ENCODE data around the gene PFN3.

Gene PFN3

DNA sequence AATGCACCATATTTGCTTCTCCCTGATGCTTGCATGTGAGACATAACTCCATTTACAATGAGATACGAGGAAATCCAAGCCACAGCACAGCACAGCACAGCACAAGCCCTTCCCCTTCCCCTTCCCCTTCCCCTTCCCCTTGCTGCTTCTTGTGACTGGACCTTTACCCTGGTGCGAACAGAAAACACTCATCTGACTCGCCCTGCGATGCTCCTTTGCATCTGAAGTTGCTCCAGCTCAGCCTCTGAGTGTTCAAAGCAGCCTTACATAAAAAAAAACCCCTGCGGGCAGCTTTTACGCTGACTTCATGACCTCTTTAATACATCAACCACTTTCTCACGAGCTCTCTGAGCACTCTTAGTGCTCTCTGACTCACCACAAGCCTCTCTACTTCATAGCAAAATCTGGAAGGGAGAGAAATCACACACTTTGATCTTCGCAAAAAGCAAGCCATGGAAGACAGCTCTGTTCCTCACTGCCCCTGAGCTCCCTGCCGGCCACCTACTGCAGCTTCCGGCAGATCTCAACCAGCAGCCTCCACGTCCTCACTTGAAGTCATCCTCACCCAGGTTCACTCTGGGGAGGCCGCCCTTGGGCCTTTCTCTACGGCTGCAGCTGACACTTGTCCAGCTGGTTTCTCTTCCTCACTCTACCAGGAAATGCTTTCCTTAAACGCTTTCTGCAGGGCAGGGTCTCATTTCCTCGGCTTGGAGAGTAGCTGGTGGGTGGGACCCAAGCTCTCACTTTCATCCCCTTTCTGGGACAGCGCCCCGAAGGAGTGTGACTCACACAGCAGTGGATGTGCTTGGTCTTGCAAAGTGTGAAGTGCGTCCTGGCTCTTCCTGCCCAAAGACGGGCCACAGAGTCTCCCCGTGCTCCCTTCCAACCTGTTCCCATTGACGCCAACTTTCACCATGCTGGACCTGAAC lies 11.0 kb downstream of the PFN3 start:
- Histone ChIP-seq H3K9ac (ENCODE audit: low read length in 2 of 2) (no peak overlapping the region), H3K4me1 (ENCODE audit: control insufficient read depth, insufficient read depth, low read length) (peaks cover 5% of the 10 kb centered on the region), H3K4me3 (ENCODE audit: low read length in 2 of 2) (no peak overlapping the region), H3K27me3 (ENCODE audit: control insufficient read depth in 1 of 2, insufficient read depth in 2 of 2, low read length in 2 of 2) (peaks cover 0 to 10% of the 10 kb centered on the region in 2 donors), H3K9me3 (ENCODE audit: control insufficient read depth in 2 of 2, low read length in 2 of 2) (no peaks in the 10 kb centered on the region), H3K36me3 (ENCODE audit: control insufficient read depth in 2 of 2, insufficient read depth in 2 of 2, low read length in 2 of 2) (no peaks in the 10 kb centered on the region), H3K27ac (ENCODE audit: low read length) (no peak overlapping the region)

DNA sequence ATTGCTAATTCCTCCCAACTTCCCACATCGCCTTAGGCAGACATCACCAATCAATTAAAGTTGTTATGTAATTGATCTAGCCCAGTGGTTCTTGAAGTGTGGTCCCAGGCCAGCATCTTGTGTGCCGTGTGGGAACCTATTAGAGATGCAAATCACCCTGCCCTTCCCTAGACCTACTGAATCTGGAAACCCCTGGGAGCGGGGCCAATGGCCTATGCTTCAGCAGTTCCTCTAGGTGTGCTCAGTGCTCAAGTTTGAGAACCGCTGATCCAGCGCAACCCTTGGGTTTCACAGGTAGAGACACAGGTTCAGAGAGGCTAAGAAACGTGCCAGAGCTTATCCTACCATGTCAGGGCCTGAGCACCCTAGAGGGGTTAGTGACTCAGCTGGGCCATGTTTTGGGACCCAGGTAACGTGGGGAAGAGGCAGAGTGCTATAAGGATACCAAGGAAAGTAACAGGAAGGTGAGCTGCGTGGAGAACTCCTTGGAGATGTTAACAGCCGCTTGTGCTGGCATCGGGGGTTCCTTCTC lies 11.9 kb downstream of the PFN3 start:
- Histone ChIP-seq H3K27me3 (ENCODE audit: control insufficient read depth in 1 of 2, insufficient read depth in 2 of 2, low read length in 2 of 2) (peaks cover 0 to 7% of the 10 kb centered on the region in 2 donors), H3K36me3 (ENCODE audit: control insufficient read depth in 2 of 2, insufficient read depth in 2 of 2, low read length in 2 of 2) (no peaks in the 10 kb centered on the region), H3K4me1 (ENCODE audit: control insufficient read depth, insufficient read depth, low read length) (peaks cover 5% of the 10 kb centered on the region), H3K9ac (ENCODE audit: low read length in 2 of 2) (no peak overlapping the region), H3K4me3 (ENCODE audit: low read length in 2 of 2) (no peak overlapping the region), H3K9me3 (ENCODE audit: control insufficient read depth in 2 of 2, low read length in 2 of 2) (no peaks in the 10 kb centered on the region), H3K27ac (ENCODE audit: low read length) (no peak overlapping the region)

DNA sequence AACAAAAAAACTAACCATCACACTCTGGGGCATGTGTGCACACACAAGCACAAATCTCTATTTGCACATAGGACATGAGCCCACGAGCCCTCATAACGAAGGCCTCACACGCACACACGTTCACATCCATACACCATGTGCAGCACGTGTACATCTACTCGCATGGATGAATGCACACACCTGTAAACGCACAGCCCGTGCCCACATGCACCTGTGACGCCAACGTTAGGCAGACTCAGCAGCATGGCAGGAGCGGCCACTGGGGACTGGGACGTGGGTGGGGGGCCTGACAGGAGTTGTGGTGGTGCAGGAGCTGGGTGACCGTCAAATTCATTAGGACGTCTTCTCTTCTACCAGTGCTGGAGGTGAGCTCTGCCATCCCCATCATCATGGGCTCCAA lies 13.1 kb downstream of the PFN3 start:
- no peaks in the 10 kb centered on the region for H3K9me3 ChIP-seq (ENCODE audit: control insufficient read depth in 2 of 2, low read length in 2 of 2)
- H3K36me3 ChIP-seq (ENCODE audit: control insufficient read depth in 2 of 2, insufficient read depth in 2 of 2, low read length in 2 of 2): no peaks in the 10 kb centered on the region
- no peak overlapping the region for H3K9ac ChIP-seq (ENCODE audit: low read length in 2 of 2)
- peaks cover 8% of the 10 kb centered on the region for H3K4me1 ChIP-seq (ENCODE audit: control insufficient read depth, insufficient read depth, low read length)
- H3K4me3 ChIP-seq (ENCODE audit: low read length in 2 of 2): no peak overlapping the region
- H3K27me3 ChIP-seq (ENCODE audit: control insufficient read depth in 1 of 2, insufficient read depth in 2 of 2, low read length in 2 of 2): peaks cover 0 to 7% of the 10 kb centered on the region in 2 donors
- H3K27ac ChIP-seq (ENCODE audit: low read length): no peak overlapping the region

DNA sequence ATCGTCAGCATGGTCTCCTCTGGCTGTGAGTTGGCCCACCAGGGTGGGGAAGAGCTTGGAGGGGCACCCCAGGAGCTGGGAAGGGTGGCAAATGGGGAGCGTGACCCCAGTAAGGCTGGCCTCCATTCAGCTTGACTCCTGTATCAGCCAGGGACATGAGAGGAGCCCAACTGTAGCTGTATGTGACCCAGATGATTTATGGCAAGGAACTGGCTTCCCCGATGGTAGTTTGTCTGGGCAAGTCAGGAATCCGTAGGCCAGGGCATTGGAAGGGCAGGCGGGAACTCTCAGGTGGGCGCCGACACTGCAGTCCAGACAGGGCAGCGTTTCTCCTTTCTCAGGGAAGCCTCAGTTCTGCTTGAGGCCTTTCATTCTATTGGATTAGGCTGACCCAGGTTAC lies 13.9 kb downstream of the PFN3 start:
- Histone ChIP-seq H3K9me3 (ENCODE audit: control insufficient read depth in 2 of 2, low read length in 2 of 2) (no peaks in the 10 kb centered on the region), H3K27me3 (ENCODE audit: control insufficient read depth in 1 of 2, insufficient read depth in 2 of 2, low read length in 2 of 2) (peaks cover 0 to 7% of the 10 kb centered on the region in 2 donors), H3K27ac (ENCODE audit: low read length) (no peak overlapping the region), H3K36me3 (ENCODE audit: control insufficient read depth in 2 of 2, insufficient read depth in 2 of 2, low read length in 2 of 2) (no peaks in the 10 kb centered on the region), H3K9ac (ENCODE audit: low read length in 2 of 2) (no peak overlapping the region), H3K4me1 (ENCODE audit: control insufficient read depth, insufficient read depth, low read length) (peaks cover 8% of the 10 kb centered on the region), H3K4me3 (ENCODE audit: low read length in 2 of 2) (no peak overlapping the region)

DNA sequence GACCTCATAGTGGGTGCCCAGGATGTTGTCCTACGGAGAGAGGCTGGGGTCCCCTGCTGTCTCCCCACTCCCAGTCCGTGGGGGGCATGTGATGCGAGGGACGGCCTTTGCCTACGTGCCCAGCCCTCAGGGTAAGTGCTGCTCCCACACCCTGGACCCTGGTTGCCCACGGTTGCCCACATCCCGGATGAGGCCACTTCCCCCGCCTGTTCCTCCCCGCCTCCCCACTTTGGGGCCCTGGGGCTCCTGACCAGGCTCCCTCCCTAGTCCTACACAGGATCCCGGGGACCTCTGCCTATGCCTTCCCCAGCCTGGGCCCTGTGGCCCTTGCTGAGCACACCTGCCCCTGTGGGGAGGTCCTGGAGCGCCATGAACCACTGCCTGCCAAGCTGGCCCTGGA lies 14.7 kb downstream of the PFN3 start:
- H3K36me3 ChIP-seq (ENCODE audit: control insufficient read depth in 2 of 2, insufficient read depth in 2 of 2, low read length in 2 of 2): no peaks in the 10 kb centered on the region
- no peak overlapping the region for H3K27ac ChIP-seq (ENCODE audit: low read length)
- peaks cover 0 to 7% of the 10 kb centered on the region in 2 donors for H3K27me3 ChIP-seq (ENCODE audit: control insufficient read depth in 1 of 2, insufficient read depth in 2 of 2, low read length in 2 of 2)
- peaks cover 8% of the 10 kb centered on the region for H3K4me1 ChIP-seq (ENCODE audit: control insufficient read depth, insufficient read depth, low read length)
- H3K9me3 ChIP-seq (ENCODE audit: control insufficient read depth in 2 of 2, low read length in 2 of 2): no peaks in the 10 kb centered on the region
- no peak overlapping the region for H3K4me3 ChIP-seq (ENCODE audit: low read length in 2 of 2)
- no peak overlapping the region for H3K9ac ChIP-seq (ENCODE audit: low read length in 2 of 2)

DNA sequence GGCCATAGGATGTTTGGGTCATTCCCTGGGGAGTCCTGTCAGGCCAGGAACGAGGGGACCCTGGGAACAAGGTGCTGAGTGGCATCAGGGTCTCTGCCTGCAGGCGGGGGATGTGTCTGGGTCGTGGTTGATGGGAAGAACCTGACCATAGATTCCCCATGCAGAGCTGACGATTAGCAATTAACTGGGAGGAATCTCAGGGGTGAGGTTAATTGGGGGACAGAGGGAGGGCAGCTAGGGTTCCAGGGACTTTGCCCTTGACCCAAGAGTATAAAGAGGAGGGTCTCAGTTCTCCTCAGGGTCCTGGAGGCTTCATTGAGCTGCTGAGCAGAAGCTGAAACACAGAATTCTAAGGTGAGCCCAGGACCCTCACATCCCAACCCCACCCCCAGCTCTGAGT lies 16.3 kb downstream of the PFN3 start, which contains the start of gene SLC34A1:
TSS of gene SLC34A1 (plus strand) at position 301 of the 400 bp plus-strand sequence. CDS start 1,308 bp downstream, outside the sequence.
- no peak within 1 kb of the TSS for H3K4me3 ChIP-seq (ENCODE audit: low read length in 2 of 2)
- no peak within 1 kb of the TSS for H3K9ac ChIP-seq (ENCODE audit: low read length in 2 of 2)
- no peak within 1 kb of the TSS for H3K27ac ChIP-seq (ENCODE audit: low read length)
- H3K9me3 ChIP-seq (ENCODE audit: control insufficient read depth in 2 of 2, low read length in 2 of 2): no peaks in the 10 kb centered on the region
- no peaks in the 10 kb centered on the region for H3K36me3 ChIP-seq (ENCODE audit: control insufficient read depth in 2 of 2, insufficient read depth in 2 of 2, low read length in 2 of 2)
- peaks cover 3% of the 10 kb centered on the region for H3K4me1 ChIP-seq (ENCODE audit: control insufficient read depth, insufficient read depth, low read length)
- no peaks in the 10 kb centered on the region for H3K27me3 ChIP-seq (ENCODE audit: control insufficient read depth in 1 of 2, insufficient read depth in 2 of 2, low read length in 2 of 2)

DNA sequence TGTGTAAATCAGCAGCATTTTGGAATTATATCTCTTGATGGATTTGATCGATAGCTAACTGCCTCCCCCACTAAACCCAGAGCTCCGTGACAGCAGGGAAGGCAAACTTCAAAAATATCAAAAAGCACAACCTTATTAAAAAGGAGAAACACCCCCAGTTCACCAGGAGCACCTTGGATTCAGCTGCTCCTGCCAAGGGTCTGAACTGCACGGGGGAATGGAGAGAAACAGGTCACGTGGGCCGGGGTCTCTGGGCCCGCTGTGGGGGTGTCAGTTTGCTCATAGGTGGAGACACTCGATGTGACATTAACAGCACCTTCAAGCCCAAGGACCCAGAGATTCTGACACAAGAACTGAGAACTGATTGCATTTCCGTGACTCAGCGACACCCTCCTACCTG lies 17.3 kb downstream of the PFN3 start:
- no peaks in the 10 kb centered on the region for H3K36me3 ChIP-seq (ENCODE audit: control insufficient read depth in 2 of 2, insufficient read depth in 2 of 2, low read length in 2 of 2)

DNA sequence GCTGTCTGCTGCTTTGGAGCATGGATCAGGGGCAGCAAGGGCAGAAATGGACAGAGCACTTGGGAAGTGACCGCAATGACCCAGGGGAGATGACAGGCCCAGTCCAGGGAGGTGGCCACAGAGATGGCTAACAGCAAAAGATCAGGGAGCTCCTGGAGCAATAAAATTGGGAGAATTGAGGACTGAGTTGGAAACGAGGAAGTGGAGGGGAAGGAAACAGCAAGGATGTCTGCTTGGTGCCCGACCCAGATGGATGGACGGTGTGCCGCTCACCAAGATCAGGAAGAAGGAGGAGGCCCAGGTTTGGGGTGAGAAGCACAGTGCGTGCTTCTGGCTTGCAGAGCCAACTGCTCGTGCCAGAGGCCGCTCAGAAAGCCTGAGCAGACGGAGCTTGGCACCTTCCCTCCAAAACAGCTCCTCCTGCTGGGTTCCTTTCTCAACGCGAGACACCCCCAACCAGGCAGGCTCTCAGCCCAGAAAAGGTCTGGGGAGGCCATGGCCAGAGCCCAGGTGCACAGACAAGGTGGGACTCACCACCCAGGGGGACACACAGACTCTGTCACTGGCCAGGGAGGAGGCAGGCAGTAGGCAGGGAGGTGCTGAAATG lies 17.9 kb downstream of the PFN3 start:
- H3K9me3 ChIP-seq (ENCODE audit: control insufficient read depth in 2 of 2, low read length in 2 of 2): no peaks in the 10 kb centered on the region
- no peak overlapping the region for H3K4me3 ChIP-seq (ENCODE audit: low read length in 2 of 2)
- H3K27ac ChIP-seq (ENCODE audit: low read length): no peak overlapping the region
- peaks cover 3% of the 10 kb centered on the region for H3K4me1 ChIP-seq (ENCODE audit: control insufficient read depth, insufficient read depth, low read length)
- H3K27me3 ChIP-seq (ENCODE audit: control insufficient read depth in 1 of 2, insufficient read depth in 2 of 2, low read length in 2 of 2): peaks cover 0 to 2% of the 10 kb centered on the region in 2 donors
- no peaks in the 10 kb centered on the region for H3K36me3 ChIP-seq (ENCODE audit: control insufficient read depth in 2 of 2, insufficient read depth in 2 of 2, low read length in 2 of 2)
- no peak overlapping the region for H3K9ac ChIP-seq (ENCODE audit: low read length in 2 of 2)

More for the DNA sequence above, 17.3 kb downstream of the PFN3 start:
- H3K27me3 ChIP-seq (ENCODE audit: control insufficient read depth in 1 of 2, insufficient read depth in 2 of 2, low read length in 2 of 2): no peaks in the 10 kb centered on the region
- no peak overlapping the region for H3K9ac ChIP-seq (ENCODE audit: low read length in 2 of 2)
- H3K27ac ChIP-seq (ENCODE audit: low read length): no peak overlapping the region
- no peak overlapping the region for H3K4me3 ChIP-seq (ENCODE audit: low read length in 2 of 2)
- H3K9me3 ChIP-seq (ENCODE audit: control insufficient read depth in 2 of 2, low read length in 2 of 2): no peaks in the 10 kb centered on the region
- H3K4me1 ChIP-seq (ENCODE audit: control insufficient read depth, insufficient read depth, low read length): peaks cover 3% of the 10 kb centered on the region

DNA sequence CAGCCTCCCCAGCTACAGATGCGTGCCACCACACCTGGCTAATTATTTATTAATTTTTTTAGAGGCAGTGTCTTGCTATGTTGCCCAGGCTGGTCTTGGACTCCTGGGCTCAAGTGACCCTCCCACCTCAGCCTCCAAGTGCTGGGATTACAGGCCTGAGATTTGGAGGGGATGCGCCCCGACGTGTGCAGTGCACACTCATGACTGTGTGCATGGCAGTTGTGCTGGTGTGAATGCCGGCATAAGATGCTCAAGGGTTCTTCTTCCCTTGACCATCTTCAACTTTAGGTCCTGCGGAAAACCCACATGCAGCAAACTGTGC lies 19.7 kb downstream of the PFN3 start:
- no peak overlapping the region for H3K4me3 ChIP-seq (ENCODE audit: low read length in 2 of 2)
- H3K9me3 ChIP-seq (ENCODE audit: control insufficient read depth in 2 of 2, low read length in 2 of 2): no peaks in the 10 kb centered on the region
- H3K27me3 ChIP-seq (ENCODE audit: control insufficient read depth in 1 of 2, insufficient read depth in 2 of 2, low read length in 2 of 2): peaks cover 0 to 2% of the 10 kb centered on the region in 2 donors
- no peak overlapping the region for H3K9ac ChIP-seq (ENCODE audit: low read length in 2 of 2)
- H3K4me1 ChIP-seq (ENCODE audit: control insufficient read depth, insufficient read depth, low read length): peaks cover 3% of the 10 kb centered on the region
- H3K36me3 ChIP-seq (ENCODE audit: control insufficient read depth in 2 of 2, insufficient read depth in 2 of 2, low read length in 2 of 2): no peaks in the 10 kb centered on the region
- H3K27ac ChIP-seq (ENCODE audit: low read length): no peak overlapping the region

DNA sequence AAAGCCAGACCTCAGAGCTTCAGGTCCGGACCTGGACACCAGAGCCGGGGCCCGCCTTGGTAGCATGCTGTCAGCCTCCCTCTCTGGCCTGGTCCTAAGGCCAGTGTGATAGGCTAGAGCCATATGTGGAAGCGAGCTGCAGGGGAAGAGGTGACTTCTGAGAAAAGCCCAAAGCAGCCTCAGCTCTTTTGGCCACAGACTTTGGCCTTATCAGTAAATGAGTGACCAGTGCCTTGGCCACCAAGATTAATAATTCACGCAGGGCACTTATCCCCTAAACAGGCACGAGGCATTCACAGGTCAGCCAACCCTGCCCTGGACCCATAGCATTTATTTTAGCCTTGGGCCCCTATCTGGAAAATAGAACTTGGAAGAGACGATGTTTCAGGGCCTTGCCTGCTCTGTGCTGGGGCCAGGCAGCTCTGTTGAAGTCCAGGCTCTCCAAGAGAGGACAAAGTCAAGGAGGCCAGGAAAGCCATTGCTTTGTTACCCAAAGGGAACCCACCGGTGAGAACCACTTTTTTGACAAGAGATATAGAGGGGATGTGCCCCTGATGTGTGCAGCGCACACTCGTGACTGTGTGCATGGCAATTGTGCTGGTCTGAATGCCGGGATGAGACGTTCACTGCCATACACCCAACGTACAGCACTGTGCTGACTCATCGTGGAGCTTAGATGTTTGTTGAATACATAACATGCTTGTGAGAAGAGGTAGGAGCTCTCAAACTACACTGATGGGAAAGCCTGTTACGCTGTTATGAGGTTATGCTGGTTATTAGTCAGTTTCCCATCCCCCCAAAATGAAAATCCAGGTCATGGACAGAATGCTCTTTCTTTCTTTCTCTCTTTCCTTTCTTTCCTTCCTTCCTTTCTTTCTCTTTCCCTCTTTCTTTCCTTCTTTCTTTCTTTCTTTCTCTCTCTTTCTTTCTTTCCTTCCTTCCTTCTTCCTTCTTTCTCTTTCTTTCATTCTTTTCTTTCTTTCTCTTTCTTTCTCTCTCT lies 21.3 kb downstream of the PFN3 start:
- H3K27me3 ChIP-seq (ENCODE audit: control insufficient read depth in 1 of 2, insufficient read depth in 2 of 2, low read length in 2 of 2): peaks cover 0 to 2% of the 10 kb centered on the region in 2 donors
- no peaks in the 10 kb centered on the region for H3K9me3 ChIP-seq (ENCODE audit: control insufficient read depth in 2 of 2, low read length in 2 of 2)
- no peaks in the 10 kb centered on the region for H3K36me3 ChIP-seq (ENCODE audit: control insufficient read depth in 2 of 2, insufficient read depth in 2 of 2, low read length in 2 of 2)
- H3K27ac ChIP-seq (ENCODE audit: low read length): no peak overlapping the region
- H3K9ac ChIP-seq (ENCODE audit: low read length in 2 of 2): no peak overlapping the region
- H3K4me1 ChIP-seq (ENCODE audit: control insufficient read depth, insufficient read depth, low read length): peaks cover 3% of the 10 kb centered on the region
- no peak overlapping the region for H3K4me3 ChIP-seq (ENCODE audit: low read length in 2 of 2)
